Glutamatergic neuron (in vitro differentiated cells): Measurements from ENCODE around the gene DCUN1D3. TPM values are rescaled to one million over a fixed set of nuclear protein-coding genes. Genes with fewer than 3 reads are reported as not detected.
A peak's percentile ranks its signal among the peaks of the same experiment; 100 is the strongest.

Source experiments
- DNase-seq: peaks from one replicate; pipeline ENCODE4 v3.0.0; 2022
- H3K27ac Mint-ChIP-seq: one replicate; pipeline ENCODE4 v1.8.0; 2020; ENCODE audit warnings: mild to moderate bottlenecking, mixed read lengths, inconsistent platforms; ENCODE audit not compliant: unreplicated experiment
- H3K27me3 Mint-ChIP-seq: one replicate; pipeline ENCODE4 v1.8.0; 2020; ENCODE audit warnings: mild to moderate bottlenecking, moderate library complexity, mixed read lengths, inconsistent platforms; ENCODE audit not compliant: unreplicated experiment
- H3K36me3 Mint-ChIP-seq: one replicate; pipeline ENCODE4 v1.8.0; 2020; ENCODE audit warnings: mild to moderate bottlenecking, mixed read lengths, inconsistent platforms; ENCODE audit not compliant: unreplicated experiment
- H3K4me1 Mint-ChIP-seq: one replicate; pipeline ENCODE4 v1.8.0; 2020; ENCODE audit warnings: mild to moderate bottlenecking, low read depth, mixed read lengths, inconsistent platforms; ENCODE audit not compliant: unreplicated experiment
- H3K4me3 Mint-ChIP-seq: one replicate; pipeline ENCODE4 v1.8.0; 2020; ENCODE audit warnings: mild to moderate bottlenecking, mixed read lengths, inconsistent platforms; ENCODE audit not compliant: unreplicated experiment
- H3K9me3 Mint-ChIP-seq: one replicate; pipeline ENCODE4 v1.8.0; 2020; ENCODE audit warnings: mild to moderate bottlenecking, moderate library complexity, mixed read lengths, inconsistent platforms; ENCODE audit not compliant: unreplicated experiment
- CTCF ChIP-seq: fragments of 200-600 bp; sonication (generic); IDR thresholded peaks from one replicate; pipeline ENCODE4 v1.5.0; 2021; ENCODE audit not compliant: partially characterized antibody, unreplicated experiment
- total RNA-seq: library from RNA; stranded (reverse); fragmentation: NEBNext Ultra II Directional; extraction: Animal tissue kit (Norgen Biotek cat#: 25700); gene quantifications from one replicate; pipeline ENCODE4 v1.2.1, GENCODE V29; 2021; ENCODE audit not compliant: unreplicated experiment

DCUN1D3 gene
- total RNA-seq, 1 donor from 2014 or later, result 15.3 TPM

- Mint-ChIP-seq H3K9me3 (peaks cover 14% of the 10 kb centered on the region), H3K27me3 (peaks cover 2% of the 10 kb centered on the region), H3K4me1 (peaks cover 14% of the 10 kb centered on the region), H3K27ac (peak overlapping the region; percentile 99), H3K36me3 (no peaks in the 10 kb centered on the region), H3K4me3 (peak overlapping the region; percentile 96)
- DNase-seq, result peak; percentile 35
- no peak for TF ChIP-seq CTCF
Measured at GRCh38 chr16:20899477-20900298, 470 bp downstream of the DCUN1D3 start.

GRCh38 chr16:20899071-20899470 lies 1.1 kb downstream of the DCUN1D3 start:
- Mint-ChIP-seq H3K9me3 (peaks cover 14% of the 10 kb centered on the region), H3K36me3 (no peaks in the 10 kb centered on the region), H3K4me1 (peaks cover 14% of the 10 kb centered on the region), H3K4me3 (peak overlapping the region; percentile 96), H3K27ac (peak overlapping the region; percentile 99), H3K27me3 (peaks cover 2% of the 10 kb centered on the region)
- DNase-seq, result no peak
- TF ChIP-seq CTCF, result no peak

GRCh38 chr16:20897922-20898321 lies 2.2 kb downstream of the DCUN1D3 start:
- Mint-ChIP-seq H3K27ac (peak overlapping the region; percentile 10), H3K36me3 (no peaks in the 10 kb centered on the region), H3K4me1 (peaks cover 14% of the 10 kb centered on the region), H3K9me3 (peaks cover 14% of the 10 kb centered on the region), H3K4me3 (peak overlapping the region; percentile 16), H3K27me3 (peaks cover 2% of the 10 kb centered on the region)
- no peak for DNase-seq
- TF ChIP-seq CTCF, result no peak

- Mint-ChIP-seq H3K27ac (no peak overlapping the region), H3K9me3 (peaks cover 14% of the 10 kb centered on the region), H3K4me3 (peak overlapping the region; percentile 16)
Measured at GRCh38 chr16:20897253-20897897, 2.8 kb downstream of the DCUN1D3 start.

More at GRCh38 chr16:20897253-20897897, 2.8 kb downstream of the DCUN1D3 start:
- Mint-ChIP-seq H3K27me3 (peaks cover 2% of the 10 kb centered on the region), H3K36me3 (no peaks in the 10 kb centered on the region), H3K4me1 (peaks cover 14% of the 10 kb centered on the region)
- TF ChIP-seq CTCF, result no peak
- DNase-seq, result no peak
